CD8-positive, alpha-beta memory T cell (primary cell): ENCODE results near the gene NID1. TPM values are rescaled to one million over a fixed set of nuclear protein-coding genes. Genes with fewer than 3 reads are reported as not detected.

ENCODE experiments used
- CTCF ChIA-PET: fragments of 350-600 bp; sonication (Branson Sonifier 250); formaldehyde crosslinking; loops from one replicate; lab custom pipeline; 2021; ENCODE audit warnings: antibody characterized with exemption; lab: Charles Lee
- POLR2A ChIA-PET: fragments of 350-600 bp; sonication (Branson Sonifier 250); formaldehyde crosslinking; loops from one replicate; lab custom pipeline; 2021; ENCODE audit warnings: antibody characterized with exemption; lab: Charles Lee
- DNase-seq, 5 donors: peaks; one replicate each; pipeline versions ENCODE4 v3.0.0 to v3.0.0-alpha.2; 2020 to 2022; ENCODE audit warnings: mixed read lengths in 1 of 5
- H3K27ac ChIP-seq: one replicate; pipeline ENCODE4 v1.7.0; 2013; ENCODE audit warnings: low read depth, mild to moderate bottlenecking, low read length, moderate library complexity
- H3K27me3 ChIP-seq: 2 replicates; pipeline ENCODE4 v1.7.0; 2013; ENCODE audit warnings: low read length, mild to moderate bottlenecking; ENCODE audit not compliant: insufficient read depth, poor library complexity, severe bottlenecking
- H3K36me3 ChIP-seq: 2 replicates; pipeline ENCODE4 v1.7.0; 2013; ENCODE audit warnings: mild to moderate bottlenecking, low read length, moderate library complexity; ENCODE audit not compliant: insufficient read depth
- H3K4me1 ChIP-seq: 2 replicates; pipeline ENCODE4 v1.7.0; 2013; ENCODE audit warnings: mild to moderate bottlenecking, low read length, moderate library complexity; ENCODE audit not compliant: insufficient read depth
- H3K4me3 ChIP-seq: 2 replicates; pipeline ENCODE4 v1.7.0; 2013; ENCODE audit warnings: mild to moderate bottlenecking, low read length
- H3K9me3 ChIP-seq: 2 replicates; pipeline ENCODE4 v1.7.0; 2013; ENCODE audit warnings: mild to moderate bottlenecking, low read length
- H3K27ac Mint-ChIP-seq, 8 donors: one replicate each; pipeline ENCODE4 v1.8.0; 2020 to 2021; ENCODE audit warnings: mixed read lengths in 8 of 8, mild to moderate bottlenecking in 6 of 8, inconsistent platforms in 3 of 8, moderate library complexity in 3 of 8
- H3K27me3 Mint-ChIP-seq, 2 donors: one replicate each; pipeline ENCODE4 v1.8.0; 2020 to 2021; ENCODE audit warnings: mixed read lengths in 2 of 2, mild to moderate bottlenecking in 1 of 2, moderate library complexity in 1 of 2
- H3K36me3 Mint-ChIP-seq, 3 donors: one replicate each; pipeline ENCODE4 v1.8.0; 2020 to 2021; ENCODE audit warnings: mixed read lengths in 3 of 3, inconsistent platforms in 1 of 3, mild to moderate bottlenecking in 1 of 3
- H3K4me1 Mint-ChIP-seq, 3 donors: one replicate each; pipeline ENCODE4 v1.8.0; 2020 to 2021; ENCODE audit warnings: mixed read lengths in 3 of 3, inconsistent platforms in 1 of 3, mild to moderate bottlenecking in 1 of 3
- H3K4me3 Mint-ChIP-seq, 7 donors: one replicate each; pipeline ENCODE4 v1.8.0; 2020 to 2021; ENCODE audit warnings: mixed read lengths in 7 of 7, mild to moderate bottlenecking in 6 of 7, moderate library complexity in 4 of 7, inconsistent platforms in 2 of 7
- H3K9me3 Mint-ChIP-seq, 5 donors: one replicate each; pipeline ENCODE4 v1.8.0; 2020 to 2022; ENCODE audit warnings: mixed read lengths in 5 of 5, mild to moderate bottlenecking in 3 of 5, moderate library complexity in 2 of 5, inconsistent platforms in 1 of 5
- polyA plus RNA-seq: library from polyadenylated mRNA; unstranded; fragments of 300-500 nt; fragmentation: Illumina TruSeq; gene quantifications from one replicate; pipeline ENCODE4 v1.2.3, GENCODE V29; 2021
- total RNA-seq, 2 experiments: library from RNA; stranded (reverse); gene quantifications; one replicate each; pipeline ENCODE4 v1.2.3, GENCODE V29; 2021

The NID1 gene
- total and polyA plus RNA-seq, 3 experiments from 2014 or later = 0.09 to 0.15 TPM; not detected in 1

GRCh38 chr1:236057546-236057945, 7.3 kb downstream of the NID1 start:
- no peak overlapping the region for H3K4me3 Mint-ChIP-seq
- no peak overlapping the region for H3K4me3 ChIP-seq
- no peaks in the 10 kb centered on the region for H3K36me3 ChIP-seq
- POLR2A ChIA-PET = no interaction called here
- CTCF ChIA-PET = interaction anchor here (1.4 kb wide), 1 partner anchor 10 kb away, joined by 3 read pairs; no protein-coding TSS in a partner anchor
- H3K27me3 Mint-ChIP-seq = peaks cover 6 to 12% of the 10 kb centered on the region in 2 donors
- H3K9me3 ChIP-seq = no peaks in the 10 kb centered on the region
- DNase-seq = no peak
- peaks cover 0 to 3% (median 0%) of the 10 kb centered on the region in 5 donors for H3K9me3 Mint-ChIP-seq
- H3K4me1 ChIP-seq = no peaks in the 10 kb centered on the region
- H3K36me3 Mint-ChIP-seq = no peaks in the 10 kb centered on the region
- H3K27ac Mint-ChIP-seq = peak overlapping the region in 1 of 8 donors; percentile 43
- H3K27ac ChIP-seq = no peak overlapping the region
- H3K4me1 Mint-ChIP-seq = peaks cover 6 to 9% (median 8%) of the 10 kb centered on the region in 3 donors
- H3K27me3 ChIP-seq = peaks cover 2% of the 10 kb centered on the region

- H3K4me1 ChIP-seq = no peaks in the 10 kb centered on the region
- peaks cover 8% of the 10 kb centered on the region for H3K27me3 ChIP-seq
- H3K27ac ChIP-seq = no peak overlapping the region
- Mint-ChIP-seq H3K27me3 (peaks cover 9 to 17% of the 10 kb centered on the region in 2 donors), H3K27ac (no peak overlapping the region), H3K4me1 (no peaks in the 10 kb centered on the region), H3K4me3 (no peak overlapping the region), H3K9me3 (no peaks in the 10 kb centered on the region), H3K36me3 (no peaks in the 10 kb centered on the region)
- DNase-seq = no peak
- H3K36me3 ChIP-seq = no peaks in the 10 kb centered on the region
- CTCF ChIA-PET = interaction anchor here (0.5 to 1.3 kb wide), 2 partner anchors 11 to 81 kb away, joined by 3 to 5 read pairs; no protein-coding TSS in a partner anchor
- H3K9me3 ChIP-seq = no peaks in the 10 kb centered on the region
- POLR2A ChIA-PET = no interaction called here
- no peak overlapping the region for H3K4me3 ChIP-seq
These were observed 12.5 kb downstream of the NID1 start for GRCh38 chr1:236052232-236052993.

DNA sequence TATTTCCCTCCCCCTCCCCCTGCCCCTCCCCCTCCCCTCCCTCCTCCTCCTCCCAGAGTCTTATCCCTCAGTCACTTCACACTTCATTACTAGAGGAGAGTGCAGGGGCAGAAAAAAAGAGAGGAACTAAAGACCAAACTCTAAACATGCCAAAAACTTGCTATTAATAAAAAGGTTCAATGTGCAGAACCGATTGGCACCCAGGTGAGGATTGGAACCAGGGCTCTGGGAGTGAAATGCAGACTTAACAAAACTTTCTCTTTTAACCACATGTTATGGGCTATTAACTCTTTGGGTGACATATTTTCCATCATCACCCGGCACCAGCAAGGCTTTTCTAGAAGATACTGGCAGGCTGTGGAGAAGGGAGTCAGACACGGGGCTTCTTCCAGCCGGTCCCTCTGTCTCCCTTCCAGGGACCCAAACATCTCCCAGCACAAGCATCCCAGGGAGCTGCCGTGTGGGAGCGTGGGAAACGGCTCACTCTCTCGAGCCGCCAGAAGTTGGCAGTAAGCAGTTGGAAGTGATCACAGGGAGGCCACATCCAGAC, 13.6 kb downstream of the NID1 start:
- H3K9me3 Mint-ChIP-seq = no peaks in the 10 kb centered on the region
- H3K4me1 ChIP-seq = no peaks in the 10 kb centered on the region
- peak overlapping the region in 1 of 8 donors; percentile 33 for H3K27ac Mint-ChIP-seq
- peaks cover 10 to 17% of the 10 kb centered on the region in 2 donors for H3K27me3 Mint-ChIP-seq
- no peaks in the 10 kb centered on the region for H3K9me3 ChIP-seq
- CTCF ChIA-PET = no interaction called here
- H3K4me3 Mint-ChIP-seq = peak overlapping the region in 1 of 7 donors; percentile 32
- no peaks in the 10 kb centered on the region for H3K36me3 ChIP-seq
- H3K4me3 ChIP-seq = no peak overlapping the region
- no peak for DNase-seq
- H3K27ac ChIP-seq = no peak overlapping the region
- H3K36me3 Mint-ChIP-seq = no peaks in the 10 kb centered on the region
- peaks cover 8% of the 10 kb centered on the region for H3K27me3 ChIP-seq
- POLR2A ChIA-PET = no interaction called here
- no peaks in the 10 kb centered on the region for H3K4me1 Mint-ChIP-seq

DNA sequence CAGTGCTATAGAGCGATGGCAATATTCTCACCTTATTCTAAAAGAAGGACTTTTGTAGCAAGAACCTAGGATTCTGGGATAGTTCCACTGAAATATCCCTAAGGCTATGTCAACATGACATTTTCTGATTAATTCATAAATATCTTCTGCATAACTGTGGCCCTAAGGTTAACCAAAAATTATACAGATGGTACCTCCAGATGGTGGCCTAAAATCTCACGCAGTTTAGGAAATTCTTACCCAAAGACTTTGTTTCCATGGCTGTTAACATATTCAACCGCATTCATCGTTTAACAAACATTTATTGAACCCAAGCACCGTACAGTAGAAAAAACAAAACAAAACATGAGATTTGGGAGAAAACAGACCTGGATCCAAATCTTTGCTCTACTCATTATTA, 19.1 kb downstream of the NID1 start:
- Histone ChIP-seq H3K27me3 (no peaks in the 10 kb centered on the region), H3K4me3 (no peak overlapping the region), H3K4me1 (no peaks in the 10 kb centered on the region), H3K36me3 (no peaks in the 10 kb centered on the region), H3K9me3 (no peaks in the 10 kb centered on the region), H3K27ac (no peak overlapping the region)
- POLR2A ChIA-PET = no interaction called here
- no peak overlapping the region for H3K4me3 Mint-ChIP-seq
- peaks cover 0 to 3% (median 0%) of the 10 kb centered on the region in 5 donors for H3K9me3 Mint-ChIP-seq
- no peak for DNase-seq
- peaks cover 4 to 9% of the 10 kb centered on the region in 2 donors for H3K27me3 Mint-ChIP-seq
- no peak overlapping the region for H3K27ac Mint-ChIP-seq
- CTCF ChIA-PET = no interaction called here
- no peaks in the 10 kb centered on the region for H3K4me1 Mint-ChIP-seq
- no peaks in the 10 kb centered on the region for H3K36me3 Mint-ChIP-seq

DNA sequence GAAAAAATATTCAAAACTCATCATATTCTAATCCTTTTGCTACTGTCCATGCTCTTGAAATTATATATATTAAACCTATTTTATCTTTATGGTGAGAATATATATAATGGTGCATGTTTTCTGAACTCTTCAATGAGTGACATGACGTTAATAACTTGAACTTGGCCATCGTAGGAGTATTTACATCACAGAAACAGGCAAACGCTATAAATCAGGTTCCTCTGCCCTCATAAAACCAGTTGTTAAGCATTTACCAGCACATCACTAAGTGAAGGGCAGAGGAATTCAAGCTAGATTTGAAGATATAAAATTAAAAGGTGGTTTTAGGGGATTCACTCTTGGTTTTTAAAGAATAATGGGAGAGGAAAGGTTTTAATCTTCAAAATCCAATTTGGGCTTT, 20.5 kb downstream of the NID1 start:
- CTCF ChIA-PET = no interaction called here
- Mint-ChIP-seq H3K27ac (no peak overlapping the region), H3K4me3 (no peak overlapping the region), H3K4me1 (no peaks in the 10 kb centered on the region), H3K27me3 (peaks cover 4 to 9% of the 10 kb centered on the region in 2 donors), H3K9me3 (peaks cover 0 to 3% (median 0%) of the 10 kb centered on the region in 5 donors), H3K36me3 (no peaks in the 10 kb centered on the region)
- Histone ChIP-seq H3K36me3 (no peaks in the 10 kb centered on the region), H3K4me3 (no peak overlapping the region), H3K9me3 (no peaks in the 10 kb centered on the region), H3K4me1 (no peaks in the 10 kb centered on the region), H3K27ac (no peak overlapping the region), H3K27me3 (no peaks in the 10 kb centered on the region)
- DNase-seq = no peak
- POLR2A ChIA-PET = no interaction called here

- H3K27ac Mint-ChIP-seq = no peak overlapping the region
- ChIA-PET POLR2A (no interaction called here), CTCF (interaction anchor here (1.1 kb wide), 1 partner anchor 70 kb away, joined by 3 read pairs; no protein-coding TSS in a partner anchor)
- H3K4me1 ChIP-seq = no peaks in the 10 kb centered on the region
- no peak overlapping the region for H3K27ac ChIP-seq
- no peak overlapping the region for H3K4me3 ChIP-seq
- H3K9me3 Mint-ChIP-seq = peaks cover 0 to 3% (median 0%) of the 10 kb centered on the region in 5 donors
- H3K9me3 ChIP-seq = no peaks in the 10 kb centered on the region
- H3K4me1 Mint-ChIP-seq = no peaks in the 10 kb centered on the region
- no peak for DNase-seq
- H3K4me3 Mint-ChIP-seq = no peak overlapping the region
- H3K27me3 Mint-ChIP-seq = peaks cover 4 to 9% of the 10 kb centered on the region in 2 donors
- H3K27me3 ChIP-seq = no peaks in the 10 kb centered on the region
- H3K36me3 ChIP-seq = no peaks in the 10 kb centered on the region
- no peaks in the 10 kb centered on the region for H3K36me3 Mint-ChIP-seq
These were observed 23.0 kb downstream of the NID1 start for GRCh38 chr1:236041631-236042618.

DNA sequence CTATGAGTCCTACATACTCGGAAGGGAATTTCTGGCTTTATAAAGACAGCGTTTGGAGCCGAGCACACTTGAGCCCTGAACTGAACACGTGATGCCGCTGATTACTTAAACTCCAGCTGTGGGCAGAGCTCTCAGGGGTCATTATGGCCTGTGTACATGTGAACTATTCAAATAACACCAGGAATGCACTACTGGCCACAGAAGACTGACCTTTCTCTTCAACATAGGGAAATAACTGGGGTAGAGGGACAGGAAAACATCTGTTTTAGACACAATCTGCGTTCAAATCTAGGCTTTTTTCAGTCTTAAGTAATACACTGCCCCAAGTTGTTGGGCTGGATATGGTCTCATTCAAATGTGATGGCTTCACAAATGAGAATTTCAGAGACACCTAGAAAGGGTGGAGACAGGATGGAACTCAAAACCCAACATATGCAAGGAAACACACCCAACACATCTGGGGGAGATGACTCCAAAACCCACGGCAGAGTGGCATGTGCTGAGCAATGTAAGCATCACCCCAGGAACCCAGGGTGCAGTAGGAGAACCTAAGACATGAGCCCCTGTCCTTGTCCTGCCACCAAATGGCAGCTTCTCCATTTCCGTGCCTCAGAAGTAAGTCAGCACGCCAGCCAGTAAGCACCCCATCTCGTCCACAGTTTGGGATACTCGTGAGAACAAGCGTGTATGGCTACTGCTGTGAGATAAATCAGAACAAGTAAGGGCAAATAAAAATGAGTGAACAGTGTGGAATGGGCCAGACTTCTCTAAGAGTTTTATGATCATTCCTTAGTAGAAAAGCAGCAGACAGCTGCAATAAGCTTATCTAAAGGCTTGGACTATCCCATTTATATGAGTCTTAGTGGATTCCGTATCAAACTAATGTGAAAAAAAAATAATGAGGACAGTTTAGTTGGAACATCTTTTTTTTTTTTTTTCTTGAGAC, 24.9 kb downstream of the NID1 start:
- Histone ChIP-seq H3K4me3 (no peak overlapping the region), H3K9me3 (no peaks in the 10 kb centered on the region), H3K36me3 (no peaks in the 10 kb centered on the region), H3K27me3 (no peaks in the 10 kb centered on the region), H3K27ac (no peak overlapping the region), H3K4me1 (no peaks in the 10 kb centered on the region)
- H3K27ac Mint-ChIP-seq = no peak overlapping the region
- no peak for DNase-seq
- H3K4me1 Mint-ChIP-seq = no peaks in the 10 kb centered on the region
- ChIA-PET CTCF (no interaction called here), POLR2A (no interaction called here)
- H3K4me3 Mint-ChIP-seq = no peak overlapping the region
- H3K27me3 Mint-ChIP-seq = peaks cover 4 to 6% of the 10 kb centered on the region in 2 donors
- H3K9me3 Mint-ChIP-seq = peaks cover 0 to 3% (median 0%) of the 10 kb centered on the region in 5 donors
- H3K36me3 Mint-ChIP-seq = no peaks in the 10 kb centered on the region
